ENCODE results near the gene SRGAP2C. TPM values are rescaled to one million over a fixed set of nuclear protein-coding genes. Genes with fewer than 3 reads are reported as not detected.
"Not testable (repeated sequence)": the region's sequence is repeated elsewhere in the genome, so short reads cannot be mapped to it uniquely, and the experiment has no call there.

Gene SRGAP2C
- total RNA-seq, 1 experiment from 2014 or later: 26.2 TPM

- not testable (repeated sequence) for H3K4me2 ChIP-seq (ENCODE audit: low read depth, low read length, poor library complexity, severe bottlenecking); H4K20me1 ChIP-seq (ENCODE audit: insufficient read depth, low read depth, low read length); H3K9me3 ChIP-seq (ENCODE audit: low read length); H3K4me3 ChIP-seq (ENCODE audit: low read length); H3K9ac ChIP-seq (ENCODE audit: low read length); DNase-seq; H3K27ac ChIP-seq (ENCODE audit: low read length); H3K36me3 ChIP-seq (ENCODE audit: insufficient read depth, low read length); H3K4me1 ChIP-seq (ENCODE audit: low read length); H3K27me3 ChIP-seq (ENCODE audit: low read length); H3K9me2 ChIP-seq (replicated peaks; ENCODE audit: insufficient read depth, low read length); H2AFZ ChIP-seq (ENCODE audit: low read length)
- peaks cover 11% of the 10 kb centered on the region for H3K79me2 ChIP-seq (ENCODE audit: low read length)
Measured at GRCh38 chr1:121214544-121215156, 29.9 kb downstream of the SRGAP2C start.

GRCh38 chr1:121215699-121216417, 31.1 kb downstream of the SRGAP2C start:
- H3K9me2 ChIP-seq (replicated peaks; ENCODE audit: insufficient read depth, low read length); H3K4me2 ChIP-seq (ENCODE audit: low read depth, low read length, poor library complexity, severe bottlenecking); H3K9me3 ChIP-seq (ENCODE audit: low read length); H4K20me1 ChIP-seq (ENCODE audit: insufficient read depth, low read depth, low read length); H3K9ac ChIP-seq (ENCODE audit: low read length); H2AFZ ChIP-seq (ENCODE audit: low read length); DNase-seq; H3K4me3 ChIP-seq (ENCODE audit: low read length); H3K4me1 ChIP-seq (ENCODE audit: low read length); H3K36me3 ChIP-seq (ENCODE audit: insufficient read depth, low read length); H3K27me3 ChIP-seq (ENCODE audit: low read length); H3K27ac ChIP-seq (ENCODE audit: low read length): not testable (repeated sequence)
- peaks cover 11% of the 10 kb centered on the region for H3K79me2 ChIP-seq (ENCODE audit: low read length)

GRCh38 chr1:121216676-121217075, 31.9 kb downstream of the SRGAP2C start:
- not testable (repeated sequence) for H3K9me2 ChIP-seq (replicated peaks; ENCODE audit: insufficient read depth, low read length); H3K36me3 ChIP-seq (ENCODE audit: insufficient read depth, low read length); H3K4me3 ChIP-seq (ENCODE audit: low read length); H3K27ac ChIP-seq (ENCODE audit: low read length); H3K9ac ChIP-seq (ENCODE audit: low read length); H2AFZ ChIP-seq (ENCODE audit: low read length); H3K4me2 ChIP-seq (ENCODE audit: low read depth, low read length, poor library complexity, severe bottlenecking); H3K27me3 ChIP-seq (ENCODE audit: low read length); H4K20me1 ChIP-seq (ENCODE audit: insufficient read depth, low read depth, low read length); H3K4me1 ChIP-seq (ENCODE audit: low read length); H3K9me3 ChIP-seq (ENCODE audit: low read length); DNase-seq
- H3K79me2 ChIP-seq (ENCODE audit: low read length): peaks cover 12% of the 10 kb centered on the region

GRCh38 chr1:121221770-121222169, 37.0 kb downstream of the SRGAP2C start:
- H3K9ac ChIP-seq (ENCODE audit: low read length); H3K4me2 ChIP-seq (ENCODE audit: low read depth, low read length, poor library complexity, severe bottlenecking); H3K27me3 ChIP-seq (ENCODE audit: low read length); H4K20me1 ChIP-seq (ENCODE audit: insufficient read depth, low read depth, low read length); H2AFZ ChIP-seq (ENCODE audit: low read length); H3K4me3 ChIP-seq (ENCODE audit: low read length); H3K9me2 ChIP-seq (replicated peaks; ENCODE audit: insufficient read depth, low read length); H3K9me3 ChIP-seq (ENCODE audit: low read length); H3K36me3 ChIP-seq (ENCODE audit: insufficient read depth, low read length): not testable (repeated sequence)
- Histone ChIP-seq H3K27ac (ENCODE audit: low read length) (peak overlapping the region; percentile 34; the same call in 1 of the 2 replicates), H3K4me1 (ENCODE audit: low read length) (peaks cover 13% of the 10 kb centered on the region), H3K79me2 (ENCODE audit: low read length) (peaks cover 22% of the 10 kb centered on the region)
- peak; percentile 45 for DNase-seq

- H2AFZ ChIP-seq (ENCODE audit: low read length); H3K9me2 ChIP-seq (replicated peaks; ENCODE audit: insufficient read depth, low read length); H3K27me3 ChIP-seq (ENCODE audit: low read length); DNase-seq; H4K20me1 ChIP-seq (ENCODE audit: insufficient read depth, low read depth, low read length); H3K36me3 ChIP-seq (ENCODE audit: insufficient read depth, low read length); H3K9me3 ChIP-seq (ENCODE audit: low read length); H3K4me3 ChIP-seq (ENCODE audit: low read length); H3K9ac ChIP-seq (ENCODE audit: low read length); H3K27ac ChIP-seq (ENCODE audit: low read length); H3K4me2 ChIP-seq (ENCODE audit: low read depth, low read length, poor library complexity, severe bottlenecking): not testable (repeated sequence)
- H3K4me1 ChIP-seq (ENCODE audit: low read length): peaks cover 19% of the 10 kb centered on the region
- H3K79me2 ChIP-seq (ENCODE audit: low read length): peaks cover 21% of the 10 kb centered on the region
Measured at GRCh38 chr1:121224714-121225113, 39.9 kb downstream of the SRGAP2C start.

GRCh38 chr1:121226295-121226904, 41.6 kb downstream of the SRGAP2C start:
- not testable (repeated sequence) for H3K9ac ChIP-seq (ENCODE audit: low read length); H3K9me3 ChIP-seq (ENCODE audit: low read length); H3K27ac ChIP-seq (ENCODE audit: low read length); H3K9me2 ChIP-seq (replicated peaks; ENCODE audit: insufficient read depth, low read length); DNase-seq; H3K36me3 ChIP-seq (ENCODE audit: insufficient read depth, low read length); H3K4me2 ChIP-seq (ENCODE audit: low read depth, low read length, poor library complexity, severe bottlenecking); H2AFZ ChIP-seq (ENCODE audit: low read length); H3K4me3 ChIP-seq (ENCODE audit: low read length); H3K27me3 ChIP-seq (ENCODE audit: low read length); H4K20me1 ChIP-seq (ENCODE audit: insufficient read depth, low read depth, low read length)
- Histone ChIP-seq H3K4me1 (ENCODE audit: low read length) (peaks cover 22% of the 10 kb centered on the region), H3K79me2 (ENCODE audit: low read length) (peaks cover 21% of the 10 kb centered on the region)

- DNase-seq; H3K9ac ChIP-seq (ENCODE audit: low read length); H3K4me3 ChIP-seq (ENCODE audit: low read length); H3K27ac ChIP-seq (ENCODE audit: low read length); H2AFZ ChIP-seq (ENCODE audit: low read length); H3K9me2 ChIP-seq (replicated peaks; ENCODE audit: insufficient read depth, low read length); H4K20me1 ChIP-seq (ENCODE audit: insufficient read depth, low read depth, low read length); H3K36me3 ChIP-seq (ENCODE audit: insufficient read depth, low read length); H3K27me3 ChIP-seq (ENCODE audit: low read length); H3K9me3 ChIP-seq (ENCODE audit: low read length); H3K4me2 ChIP-seq (ENCODE audit: low read depth, low read length, poor library complexity, severe bottlenecking): not testable (repeated sequence)
- Histone ChIP-seq H3K4me1 (ENCODE audit: low read length) (peaks cover 18% of the 10 kb centered on the region), H3K79me2 (ENCODE audit: low read length) (peaks cover 17% of the 10 kb centered on the region)
Measured at GRCh38 chr1:121226925-121227324, 42.1 kb downstream of the SRGAP2C start.

GRCh38 chr1:121227544-121228330, 43.0 kb downstream of the SRGAP2C start:
- H3K9me2 ChIP-seq (replicated peaks; ENCODE audit: insufficient read depth, low read length); H3K27me3 ChIP-seq (ENCODE audit: low read length); H3K36me3 ChIP-seq (ENCODE audit: insufficient read depth, low read length); H2AFZ ChIP-seq (ENCODE audit: low read length); H3K4me2 ChIP-seq (ENCODE audit: low read depth, low read length, poor library complexity, severe bottlenecking); DNase-seq; H3K9me3 ChIP-seq (ENCODE audit: low read length); H3K79me2 ChIP-seq (ENCODE audit: low read length); H4K20me1 ChIP-seq (ENCODE audit: insufficient read depth, low read depth, low read length); H3K4me3 ChIP-seq (ENCODE audit: low read length); H3K9ac ChIP-seq (ENCODE audit: low read length): not testable (repeated sequence)
- Histone ChIP-seq H3K27ac (ENCODE audit: low read length) (peak overlapping the region; percentile 37; the same call in 1 of the 2 replicates), H3K4me1 (ENCODE audit: low read length) (peaks cover 13% of the 10 kb centered on the region)

All from Karpas-422 (cell line).